Activated CD8-positive, alpha-beta memory T cell treated with anti-CD3 and anti-CD28 coated beads for 1 hour (primary cell): ENCODE data around the gene VPS26A.
"Not testable (repeated sequence)": the region's sequence is repeated elsewhere in the genome, so short reads cannot be mapped to it uniquely, and the experiment has no call there.

Source experiments
- DNase-seq, 2 donors: peaks; one replicate each; pipeline ENCODE4 v3.0.0-alpha.2; 2020; ENCODE audit warnings: low read depth in 1 of 2; ENCODE audit errors: extremely low read depth in 1 of 2

VPS26A gene

DNA sequence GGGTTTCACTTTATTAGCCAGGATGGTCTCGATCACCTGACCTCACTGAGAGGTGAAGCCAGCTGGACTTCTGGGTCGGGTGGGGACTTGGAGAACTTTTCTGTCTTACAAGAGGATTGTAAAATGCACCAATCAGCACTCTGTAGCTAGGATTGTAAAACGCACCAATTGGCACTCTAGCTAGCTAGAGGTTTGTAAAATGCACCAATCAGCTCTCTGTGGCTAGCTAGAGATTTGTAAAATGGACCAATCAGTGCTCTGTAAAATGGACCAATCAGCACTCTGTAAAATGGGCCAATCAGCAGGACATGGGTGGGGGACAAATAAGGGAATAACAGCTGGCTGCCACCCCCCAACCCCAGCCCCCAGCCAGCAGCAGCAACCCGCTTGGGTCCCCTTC lies 51.3 kb downstream of the VPS26A start:
- not testable (repeated sequence) for DNase-seq

DNA sequence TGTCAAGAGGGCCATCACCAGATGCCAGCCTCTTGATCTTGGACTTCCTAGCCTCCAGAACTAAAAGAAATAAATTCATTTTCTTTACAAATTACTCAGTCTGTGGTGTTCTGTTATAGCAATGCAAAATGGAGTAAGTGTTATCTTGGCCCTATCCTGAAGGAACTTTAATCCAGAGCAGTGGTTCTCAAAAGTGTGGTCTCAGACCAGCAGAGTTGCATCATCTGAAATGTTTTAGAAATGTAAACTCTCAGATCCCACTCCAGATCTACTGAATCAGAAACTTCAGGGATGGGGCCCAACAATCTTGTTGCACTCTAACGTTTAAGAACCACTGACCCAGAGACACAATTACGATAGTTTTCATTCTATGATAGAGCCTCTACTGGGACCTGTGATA lies 52.8 kb downstream of the VPS26A start:
- no peak for DNase-seq

DNA sequence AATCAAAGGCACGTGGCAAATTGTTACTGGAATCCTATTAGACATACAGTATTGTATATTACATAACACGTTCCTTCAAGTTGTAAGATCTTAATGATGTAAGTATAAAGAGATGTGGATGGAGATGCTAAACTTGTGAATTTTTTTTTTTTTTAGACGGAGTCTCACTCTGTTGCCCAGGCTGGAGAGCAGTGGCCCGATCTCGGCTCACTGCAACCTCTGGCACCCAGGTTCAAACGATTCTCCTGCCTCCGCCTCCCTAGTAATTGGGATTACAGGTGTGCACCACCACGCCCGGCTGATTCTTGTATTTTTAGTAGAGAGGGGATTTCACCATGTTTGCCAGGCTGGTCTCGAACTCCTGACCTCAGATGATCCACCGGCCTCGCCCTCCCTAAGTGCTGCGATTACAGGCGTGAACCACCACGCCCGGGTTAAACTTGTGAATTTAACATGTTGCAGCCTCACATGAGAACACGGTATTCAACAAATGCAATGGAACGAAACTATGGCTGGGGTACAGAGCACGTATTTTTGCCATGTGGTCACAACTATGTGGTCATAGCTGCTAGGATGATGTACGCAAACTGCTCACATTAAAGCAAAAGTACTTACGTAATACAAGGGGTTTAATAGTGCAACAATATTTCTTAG lies 55.2 kb downstream of the VPS26A start:
- peak in 1 of 2 donors; percentile 34 for DNase-seq

DNA sequence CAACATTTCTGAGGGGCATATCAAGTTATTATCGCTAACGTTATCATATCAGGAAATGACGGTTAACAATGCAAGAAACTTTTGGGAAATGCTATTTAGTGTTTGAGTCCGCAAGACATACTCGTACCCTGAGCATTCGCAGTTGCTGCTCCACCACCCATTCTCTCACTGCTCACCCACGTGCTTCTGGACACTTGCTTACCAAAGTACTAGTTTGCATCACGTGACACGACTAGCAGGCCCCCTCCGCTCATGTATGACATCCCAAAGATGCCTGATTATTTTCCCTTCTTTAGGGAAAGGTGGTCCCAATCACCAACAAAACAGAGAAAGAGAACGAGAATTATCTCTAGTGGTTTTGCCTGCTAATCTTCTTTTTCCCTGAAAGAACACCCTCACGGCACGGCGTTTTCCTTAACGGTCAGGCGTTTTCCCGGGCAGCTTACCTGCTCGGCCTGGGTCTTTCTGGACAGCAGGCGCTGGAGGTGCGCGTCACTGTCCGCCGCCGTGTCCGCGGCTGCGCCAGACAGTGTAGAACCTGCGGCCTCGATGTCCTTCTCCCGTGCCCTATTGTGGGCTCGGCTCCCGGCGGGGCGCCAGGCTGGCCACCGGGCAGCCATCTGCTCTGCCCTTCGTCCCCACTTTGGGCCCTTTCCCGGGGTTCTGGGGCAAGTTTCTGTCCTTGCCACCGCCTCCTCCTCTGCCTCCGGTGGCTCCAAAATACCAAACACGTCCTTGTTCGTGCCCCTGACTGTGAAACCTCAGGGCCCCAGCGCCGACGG lies 56.0 kb downstream of the VPS26A start, which contains the start of gene SUPV3L1:
Gene SUPV3L1 (plus strand): TSS at position 492 of the 782 bp plus-strand sequence. CDS start 58 bp downstream, at position 550.
- peak; percentile 64 to 78 for DNase-seq

DNA sequence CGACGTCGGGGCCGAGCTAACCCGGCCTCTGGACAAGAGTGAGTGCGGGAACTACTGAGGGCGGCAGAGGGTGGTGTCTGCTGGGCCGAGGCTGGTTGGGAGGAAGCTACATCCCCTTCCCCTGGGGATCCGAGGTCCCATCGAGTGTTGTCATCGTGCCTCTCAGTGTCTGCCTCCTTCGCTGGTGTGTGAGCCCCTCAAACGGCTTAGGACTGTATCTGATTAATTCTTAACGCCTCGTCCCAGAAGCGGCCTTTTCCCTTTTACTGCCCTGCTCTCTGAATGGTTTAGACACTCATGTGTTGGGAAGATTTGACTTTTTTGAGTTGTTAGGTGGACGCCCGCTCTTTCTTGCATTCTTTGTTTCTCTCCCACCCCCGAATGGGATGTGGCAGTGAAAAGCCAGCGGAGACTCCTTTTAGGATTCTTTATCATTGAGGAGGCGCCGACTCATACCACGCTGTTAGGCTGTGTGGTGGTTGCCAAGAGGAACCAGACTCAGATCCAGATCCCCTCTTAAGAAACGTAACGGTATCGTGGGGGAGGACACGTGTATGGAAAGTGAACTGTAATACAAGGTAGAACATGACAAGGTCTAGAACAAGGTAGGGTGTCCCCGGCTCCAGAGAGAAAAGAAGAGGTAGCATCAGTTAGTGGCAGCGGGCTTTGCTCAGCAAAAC lies 56.7 kb downstream of the VPS26A start:
- peak in 1 of 2 donors; percentile 6 for DNase-seq

DNA sequence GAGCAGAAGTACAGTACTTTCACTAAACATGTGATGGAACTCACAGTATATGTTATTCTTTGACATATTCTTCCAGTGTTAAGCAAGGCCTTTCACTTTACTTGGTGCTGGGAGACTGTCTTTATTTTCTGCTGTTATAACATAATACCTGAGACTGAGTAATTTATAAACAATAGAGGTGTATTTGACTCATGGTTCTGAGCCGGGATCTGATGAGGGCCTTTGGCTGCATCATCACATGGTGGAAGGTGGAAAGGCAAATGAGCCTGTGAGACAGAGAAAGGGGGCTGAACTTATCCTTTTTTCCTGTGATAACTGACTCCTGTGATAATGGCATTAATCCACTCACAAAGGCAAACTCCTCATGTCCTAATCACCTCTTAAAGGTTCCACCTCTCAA lies 57.5 kb downstream of the VPS26A start:
- DNase-seq: no peak

DNA sequence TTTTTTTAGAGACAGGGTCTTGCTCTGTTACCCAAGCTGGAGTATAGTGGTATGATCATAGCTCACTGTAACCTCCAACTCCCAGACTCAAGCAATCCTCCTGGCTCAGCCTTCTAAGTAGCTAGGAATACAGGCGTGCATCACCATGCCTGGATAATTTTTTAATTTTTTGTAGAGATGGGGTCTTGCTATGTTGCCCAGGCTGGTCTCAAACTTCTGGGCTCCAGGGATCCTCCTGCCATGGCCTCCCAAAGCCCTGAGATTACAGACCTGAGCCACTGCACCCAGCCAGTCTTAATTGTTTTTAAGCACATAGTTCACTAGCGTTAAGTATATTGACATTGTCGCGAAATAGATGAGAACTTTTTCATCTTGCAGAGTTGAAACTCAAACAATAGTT lies 58.0 kb downstream of the VPS26A start:
- no peak for DNase-seq

DNA sequence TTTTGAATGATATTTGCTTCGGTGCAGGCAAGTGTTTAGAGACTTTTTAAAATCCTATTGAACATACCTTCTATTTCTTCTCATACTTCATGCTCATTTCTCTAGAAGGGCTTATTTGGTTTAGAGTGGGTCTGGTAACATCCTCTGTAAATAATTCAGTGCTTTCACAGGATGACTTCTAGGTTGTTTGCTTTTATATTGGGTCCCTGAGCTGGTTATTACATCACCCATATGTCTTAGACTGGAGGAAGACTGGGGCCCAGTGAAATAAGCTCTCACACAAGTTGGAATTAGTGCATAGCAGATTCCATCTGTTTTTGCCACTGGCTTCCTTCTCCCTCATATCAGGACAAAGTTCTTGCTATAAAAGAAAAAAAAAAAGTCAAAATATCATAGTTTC lies 62.5 kb downstream of the VPS26A start:
- no peak for DNase-seq

DNA sequence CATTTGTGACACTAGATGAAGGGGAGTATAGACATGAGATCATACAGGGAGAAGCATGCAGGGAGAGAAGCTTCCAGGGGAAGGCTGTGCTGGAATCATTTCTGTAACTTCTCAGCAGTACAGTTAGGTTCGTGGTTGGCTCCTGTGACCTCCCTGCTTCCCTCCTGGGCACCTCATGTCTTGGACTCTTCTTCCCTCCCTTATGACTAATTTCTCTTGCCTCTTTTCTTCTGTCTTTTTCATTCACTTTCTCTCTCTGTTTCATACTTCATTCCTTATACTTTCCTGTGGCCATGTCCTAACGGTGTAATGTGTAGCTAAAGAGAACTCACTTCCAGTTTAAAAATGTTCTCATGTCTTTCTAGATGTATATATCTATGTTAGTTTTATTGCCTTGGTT lies 77.1 kb downstream of the VPS26A start:
- DNase-seq: no peak

DNA sequence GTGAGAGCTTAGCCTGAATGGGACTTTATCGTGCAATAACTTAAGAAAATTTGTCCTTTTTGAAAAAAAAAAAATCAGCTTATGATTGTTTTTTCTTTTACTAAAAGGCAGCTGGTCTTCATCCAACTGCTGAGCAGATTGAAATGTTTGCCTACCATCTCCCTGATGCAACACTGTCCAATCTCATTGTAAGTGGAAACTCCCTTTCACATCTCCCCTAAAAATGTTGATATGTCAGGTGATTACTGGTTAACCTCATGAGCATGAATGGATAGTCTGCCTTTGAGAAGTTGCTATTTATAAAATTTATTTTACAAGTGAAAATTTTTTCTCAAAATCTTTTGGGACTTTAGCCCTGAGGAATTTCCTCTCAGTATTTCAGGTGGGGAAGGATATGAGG lies 78.4 kb downstream of the VPS26A start:
- no peak for DNase-seq

DNA sequence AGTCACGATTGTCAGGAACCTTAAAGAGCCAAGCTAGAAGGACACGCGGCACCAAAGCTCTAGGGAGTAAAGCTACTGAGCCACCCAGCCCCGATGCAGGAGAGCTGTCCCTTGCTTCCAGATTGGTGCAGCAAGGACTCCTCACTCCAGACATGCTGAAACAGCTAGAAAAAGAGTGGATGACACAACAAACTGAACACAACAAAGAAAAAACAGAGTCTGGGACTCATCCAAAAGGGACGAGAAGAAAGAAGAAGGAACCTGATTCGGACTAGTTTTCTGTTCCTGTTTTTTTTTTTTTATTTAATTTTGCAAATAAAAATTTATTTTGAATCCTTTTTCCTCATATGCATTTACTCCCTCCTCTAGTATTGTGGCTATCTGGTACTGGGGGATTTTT lies 84.8 kb downstream of the VPS26A start:
- DNase-seq: no peak

DNA sequence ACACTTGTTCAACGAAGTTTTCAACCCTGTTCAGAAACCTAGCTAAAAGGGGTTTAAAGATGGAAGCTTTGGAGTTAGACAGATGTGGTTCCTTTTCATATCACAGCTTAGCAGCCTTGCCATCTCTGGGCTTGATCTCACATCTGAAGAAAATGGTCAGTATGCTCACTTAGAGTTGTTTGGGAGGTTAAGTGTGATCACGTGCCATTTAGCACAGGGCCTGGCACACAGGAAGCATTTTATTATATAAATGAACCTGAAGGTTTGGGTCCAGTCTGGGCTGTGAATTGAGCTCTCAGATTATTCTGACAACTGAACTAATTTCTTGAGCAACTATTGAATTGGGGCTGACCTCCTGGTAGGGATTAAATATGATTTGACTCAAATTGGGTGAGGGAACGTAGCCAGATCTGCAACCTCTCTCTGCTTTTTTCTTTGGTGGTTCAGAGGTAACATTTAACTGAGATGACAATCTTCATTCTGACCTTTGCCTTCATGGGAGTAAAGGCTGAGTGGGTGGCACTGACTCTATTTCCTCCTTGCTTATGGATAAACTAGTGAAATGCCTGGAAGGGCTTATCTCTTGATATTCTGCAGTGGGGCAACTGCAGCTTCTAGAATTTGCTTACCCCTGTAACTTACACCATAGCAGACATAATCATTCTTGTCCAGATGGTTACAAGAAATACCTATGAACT lies 86.0 kb downstream of the VPS26A start:
- DNase-seq: no peak

DNA sequence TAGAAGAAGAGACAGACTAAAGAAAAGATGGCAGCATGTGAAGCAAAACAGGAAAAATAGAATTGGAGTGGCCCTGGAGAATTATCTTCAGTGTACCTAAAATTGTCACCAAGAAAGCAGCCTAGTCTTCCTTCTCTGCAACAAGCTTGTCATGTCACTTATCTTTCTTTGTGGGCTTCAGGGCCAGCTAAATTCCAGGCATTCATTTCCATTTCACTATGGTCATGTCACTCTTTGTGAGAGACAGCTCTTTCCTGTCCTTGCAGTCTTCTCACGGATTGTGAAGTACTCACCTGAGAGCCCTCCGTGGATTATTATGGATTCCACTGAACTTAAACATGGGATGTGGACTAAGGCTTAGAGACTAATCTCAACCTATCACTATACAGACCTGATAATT lies 87.1 kb downstream of the VPS26A start:
- no peak for DNase-seq

DNA sequence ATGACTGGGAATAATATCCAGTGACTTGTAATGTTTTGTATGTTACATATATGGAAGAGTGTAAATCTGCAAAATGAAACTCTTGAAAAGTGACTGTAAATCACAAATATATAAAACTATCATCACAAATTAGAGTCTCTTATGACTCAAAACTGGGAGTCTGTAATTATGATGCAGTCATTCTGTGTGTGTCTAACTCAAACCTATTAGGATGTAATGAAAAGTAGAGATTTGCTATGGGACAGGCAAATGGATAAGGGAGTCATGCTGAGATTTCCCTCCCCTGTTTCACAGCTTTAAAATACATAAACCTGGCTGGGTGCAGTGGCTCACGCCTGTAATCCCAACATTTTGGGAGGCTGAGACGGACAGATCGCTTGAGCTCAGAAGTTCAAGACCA lies 87.5 kb downstream of the VPS26A start:
- no peak for DNase-seq

DNA sequence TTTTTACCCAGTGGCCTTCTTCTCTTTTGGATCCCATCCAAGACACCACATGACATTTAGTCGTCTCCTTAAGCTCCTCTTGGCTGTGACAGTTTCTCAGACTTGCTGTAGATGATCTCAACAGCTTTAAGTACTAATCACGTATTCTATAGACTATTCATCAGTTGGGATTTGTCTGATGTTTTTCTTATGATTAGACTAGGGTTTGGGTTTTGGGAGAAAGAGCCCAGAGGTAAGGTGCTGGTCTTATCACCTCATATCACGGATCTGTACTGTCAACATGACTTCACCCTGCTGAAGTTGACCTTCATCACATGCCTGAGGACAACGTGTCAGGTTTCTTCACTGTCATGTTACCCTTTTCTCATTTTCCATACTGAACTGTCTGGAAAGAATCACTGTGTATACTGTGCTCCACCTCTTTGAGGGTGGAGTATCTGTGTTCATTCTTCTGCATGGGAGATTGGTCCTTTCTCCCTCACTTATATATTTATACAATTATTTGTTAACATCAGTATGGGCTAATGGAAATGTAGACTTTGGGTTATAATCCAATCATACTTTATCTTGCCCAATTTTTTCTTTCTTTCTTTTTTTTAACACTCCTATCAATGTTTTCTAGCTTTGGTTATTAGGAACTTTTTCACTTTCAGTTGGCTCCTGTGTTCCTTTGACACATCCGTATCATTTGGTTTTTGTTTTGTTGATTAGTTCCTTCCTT lies 89.8 kb downstream of the VPS26A start:
- no peak for DNase-seq

DNA sequence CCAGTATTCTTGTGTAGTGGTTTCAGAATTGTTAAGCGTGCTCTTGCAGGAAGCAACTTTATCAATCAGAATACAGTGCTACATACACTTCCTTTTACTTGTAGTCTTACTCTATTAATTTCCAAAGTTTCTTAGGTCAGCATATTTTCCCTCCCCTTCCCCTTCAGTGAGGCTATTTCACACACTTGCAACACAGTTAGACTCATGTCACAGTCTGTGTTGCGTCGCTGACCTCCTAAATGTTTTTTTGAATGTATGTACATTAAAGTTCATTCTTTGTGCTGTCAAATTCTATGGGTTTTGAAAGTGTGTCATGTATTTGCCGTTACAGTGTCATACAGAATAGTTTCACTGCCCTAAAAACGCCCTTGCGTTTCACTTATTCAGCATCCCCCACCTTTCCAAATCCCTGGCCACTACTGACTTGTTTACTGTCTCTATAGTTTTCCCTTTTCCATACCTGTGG lies 90.7 kb downstream of the VPS26A start:
- DNase-seq: no peak

DNA sequence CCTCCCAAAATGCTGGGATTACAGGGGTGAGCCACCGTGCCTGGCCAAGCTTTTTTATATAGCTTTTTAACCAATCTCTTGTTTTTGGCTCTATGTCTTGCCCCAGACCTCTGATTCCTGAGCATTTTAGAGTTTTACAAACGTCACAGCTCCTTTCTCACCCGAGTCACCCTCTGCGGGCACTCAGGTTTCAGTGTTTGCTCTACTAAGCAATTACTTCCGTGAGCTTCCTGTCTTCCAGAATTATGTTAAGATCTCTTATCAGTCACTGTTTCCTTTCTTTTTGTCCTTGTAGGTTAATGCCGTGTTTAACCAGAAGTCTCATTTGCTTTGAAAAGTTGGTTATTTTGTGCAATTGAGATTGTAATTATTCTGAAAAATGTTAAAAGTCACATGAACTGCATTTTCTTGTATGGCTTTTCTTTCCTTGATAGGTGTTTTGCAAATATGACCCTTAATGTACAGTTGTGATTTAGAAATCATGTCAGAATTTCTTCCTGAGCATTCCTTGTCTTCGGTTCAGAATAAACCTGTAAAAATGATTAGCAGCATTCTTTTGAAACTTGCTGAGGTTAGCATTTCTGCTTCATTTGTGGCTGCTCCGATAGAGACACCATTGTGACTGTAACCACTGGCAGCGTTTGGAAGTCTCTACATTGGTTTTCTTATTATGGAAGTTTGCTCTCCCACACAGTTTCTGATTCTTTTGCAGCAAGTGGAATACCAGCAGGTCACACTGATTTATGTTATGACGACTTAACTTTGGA lies 91.6 kb downstream of the VPS26A start:
- DNase-seq: no peak

DNA sequence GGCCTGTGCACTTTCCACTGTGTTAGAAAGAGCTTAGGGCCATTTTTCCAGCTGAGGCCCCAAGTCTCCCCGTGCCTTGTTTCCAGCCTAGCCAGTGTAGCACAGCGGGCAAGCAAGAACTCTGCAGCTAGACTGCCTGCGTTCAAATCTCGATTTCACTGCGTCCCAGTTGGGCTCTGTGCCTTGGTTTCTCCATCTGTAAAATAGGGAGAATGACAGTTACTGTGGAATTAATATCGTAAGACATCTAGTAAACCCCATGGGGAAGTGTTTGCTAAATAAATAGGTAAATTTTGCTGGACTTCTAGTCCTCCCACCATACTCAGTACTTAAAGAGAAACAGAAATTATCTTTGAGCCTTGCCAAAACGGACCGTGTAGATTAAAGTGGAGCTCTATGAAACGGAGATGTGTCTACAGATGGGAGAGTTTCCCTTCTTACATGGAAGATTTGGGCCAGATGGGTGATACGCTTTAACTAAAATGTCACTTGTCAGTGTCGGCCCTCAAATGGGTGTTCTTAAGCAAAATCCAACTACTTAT lies 92.7 kb downstream of the VPS26A start:
- DNase-seq: no peak

DNA sequence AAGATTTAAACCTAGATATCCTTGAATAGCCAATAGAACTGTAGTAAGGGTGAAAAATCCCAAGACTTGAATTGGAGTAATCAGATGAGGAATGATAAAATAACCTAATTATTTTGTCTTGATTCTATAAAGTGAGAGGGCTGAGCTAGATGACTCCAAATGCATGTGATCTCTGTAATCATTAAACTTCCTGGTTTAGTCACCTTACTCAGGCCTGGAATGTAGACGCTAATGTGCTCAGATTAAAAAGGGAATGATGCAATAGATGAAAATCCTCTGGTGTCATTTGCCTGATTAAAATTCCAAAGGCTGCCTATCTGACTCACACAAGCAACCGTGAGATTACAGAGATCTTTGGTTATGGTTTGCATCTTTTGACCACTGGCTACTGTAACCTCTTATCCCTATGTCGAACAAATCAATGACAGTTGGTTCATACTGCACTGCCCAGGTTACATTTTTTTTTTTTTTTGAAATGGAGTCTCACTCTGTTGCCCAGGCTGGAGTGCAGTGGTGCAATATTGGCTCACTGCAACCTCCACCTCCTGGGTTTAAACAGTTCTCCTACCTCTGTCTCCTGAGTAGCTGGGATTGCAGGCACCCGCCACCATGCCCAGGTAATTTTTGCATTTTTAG lies 93.3 kb downstream of the VPS26A start:
- no peak for DNase-seq
